ENCODE data around the gene ZCCHC2.

The ZCCHC2 gene

DNA sequence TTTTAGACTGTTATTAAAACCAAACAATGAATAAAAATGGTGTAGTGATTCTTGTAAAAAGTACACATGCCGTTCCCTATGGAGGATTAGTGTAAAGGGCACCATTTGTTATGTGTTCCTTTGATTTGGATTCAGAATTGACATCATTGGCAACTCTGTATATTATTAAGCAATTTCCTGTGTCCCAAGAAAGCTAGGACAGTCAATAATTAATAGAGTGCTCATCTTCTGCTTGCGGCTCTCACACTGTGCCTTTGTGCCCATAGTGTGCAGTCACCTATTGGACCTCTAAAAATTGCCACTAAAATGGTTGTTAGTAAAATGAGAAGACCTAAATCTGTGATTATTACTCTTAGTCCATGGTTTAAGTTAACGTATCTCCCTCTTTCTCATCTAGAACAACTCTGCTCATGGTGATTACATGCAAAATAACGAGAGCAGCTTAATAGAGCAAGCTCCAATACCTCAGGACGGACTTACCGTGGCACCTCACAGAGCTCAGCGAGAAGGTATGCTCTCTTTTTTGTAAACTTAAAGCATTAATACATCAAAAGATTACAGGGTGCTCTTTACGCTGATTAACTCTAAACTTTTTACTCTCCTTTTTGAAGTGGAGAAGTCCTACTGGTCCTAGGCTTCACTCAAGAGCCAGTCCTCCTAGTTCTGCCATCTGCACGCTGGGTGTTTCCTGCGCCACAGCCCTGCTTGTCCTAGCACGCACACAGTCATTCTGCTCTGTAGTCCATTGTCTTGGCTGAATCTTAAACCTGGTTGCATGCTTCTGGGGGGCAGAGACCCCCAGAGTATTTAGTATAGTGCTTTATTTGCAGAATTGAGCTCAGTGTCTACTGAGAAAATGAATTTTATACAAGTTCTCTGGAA lies 16.7 kb downstream of the ZCCHC2 start:
- DNase-seq: no peak

DNA sequence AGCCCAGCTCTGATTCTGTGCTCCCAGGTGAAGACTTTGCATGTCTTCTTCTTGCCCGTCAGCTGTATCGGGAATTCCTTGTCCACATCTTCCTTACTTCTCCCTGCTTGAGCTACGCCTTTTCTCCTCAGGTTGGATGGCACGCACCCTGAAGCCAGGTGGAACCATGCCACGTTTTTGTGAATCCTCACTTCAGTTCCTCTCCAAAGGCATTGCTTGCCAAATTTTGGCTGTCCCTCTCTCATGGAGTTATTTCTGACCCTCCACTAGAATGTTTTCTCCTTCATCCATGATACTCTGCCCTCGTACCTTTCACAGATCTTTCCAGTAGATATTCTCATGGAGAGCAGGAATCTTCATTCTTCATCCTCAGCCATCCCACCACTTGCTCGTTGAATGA lies 20.2 kb downstream of the ZCCHC2 start:
- DNase-seq: no peak

DNA sequence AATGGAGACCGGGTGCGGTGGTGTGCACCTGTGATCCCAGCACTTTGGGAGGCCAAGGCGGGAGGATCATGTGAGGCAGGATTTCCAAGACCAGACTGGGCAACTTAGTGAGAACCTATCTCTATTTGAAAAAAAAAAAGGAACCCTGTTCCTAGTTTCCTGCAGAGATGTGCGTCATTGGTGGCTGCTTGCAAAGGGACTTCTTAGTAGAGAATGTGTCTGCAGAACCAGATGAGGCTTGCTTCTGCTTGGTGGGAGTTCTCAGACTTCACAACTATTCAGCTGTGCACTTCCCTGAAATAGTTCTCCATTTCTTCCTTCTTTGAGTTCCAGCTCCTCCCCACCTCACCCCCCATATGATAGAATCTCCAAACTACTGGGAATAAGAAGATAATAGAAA lies 22.3 kb downstream of the ZCCHC2 start:
- no peak for DNase-seq

DNA sequence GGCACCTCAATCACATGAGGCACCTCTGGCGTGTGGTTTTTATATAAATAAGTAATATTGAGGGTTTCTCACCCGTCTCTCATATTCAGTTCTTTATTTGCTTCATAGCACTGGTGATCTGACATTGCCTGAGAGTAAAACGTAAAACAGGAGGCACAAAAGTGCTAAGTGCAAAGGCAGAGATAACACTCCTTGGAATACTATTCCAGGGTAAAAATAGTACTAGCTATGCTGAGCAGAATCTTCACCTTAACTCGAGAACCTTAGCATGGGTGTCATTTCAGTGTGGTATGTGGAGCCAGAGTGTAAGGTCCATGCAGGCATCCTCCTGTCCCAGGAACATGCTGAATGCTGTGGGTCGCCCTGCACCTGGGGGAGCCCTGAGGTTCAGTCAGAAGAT lies 26.9 kb downstream of the ZCCHC2 start:
- DNase-seq: no peak

DNA sequence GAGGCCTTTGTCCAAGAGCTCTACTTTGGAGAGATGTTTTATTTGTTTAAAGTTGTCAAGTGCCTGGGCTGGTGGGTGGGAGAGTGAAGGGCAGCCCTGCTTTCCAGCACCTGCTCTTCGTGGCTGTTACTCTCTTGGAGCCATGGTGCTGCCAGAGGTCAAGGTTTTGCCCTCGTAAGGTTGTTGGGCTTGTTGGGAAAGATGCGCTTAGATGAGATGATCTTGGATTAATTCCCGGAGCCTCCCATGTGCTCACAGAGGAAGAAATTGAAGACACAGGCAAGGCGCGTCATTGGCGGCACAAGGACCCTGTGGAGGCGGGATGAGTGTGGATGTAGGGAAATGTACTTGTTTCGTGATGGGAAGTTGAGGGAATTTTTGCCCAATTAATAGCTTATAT lies 27.9 kb downstream of the ZCCHC2 start:
- DNase-seq: no peak

DNA sequence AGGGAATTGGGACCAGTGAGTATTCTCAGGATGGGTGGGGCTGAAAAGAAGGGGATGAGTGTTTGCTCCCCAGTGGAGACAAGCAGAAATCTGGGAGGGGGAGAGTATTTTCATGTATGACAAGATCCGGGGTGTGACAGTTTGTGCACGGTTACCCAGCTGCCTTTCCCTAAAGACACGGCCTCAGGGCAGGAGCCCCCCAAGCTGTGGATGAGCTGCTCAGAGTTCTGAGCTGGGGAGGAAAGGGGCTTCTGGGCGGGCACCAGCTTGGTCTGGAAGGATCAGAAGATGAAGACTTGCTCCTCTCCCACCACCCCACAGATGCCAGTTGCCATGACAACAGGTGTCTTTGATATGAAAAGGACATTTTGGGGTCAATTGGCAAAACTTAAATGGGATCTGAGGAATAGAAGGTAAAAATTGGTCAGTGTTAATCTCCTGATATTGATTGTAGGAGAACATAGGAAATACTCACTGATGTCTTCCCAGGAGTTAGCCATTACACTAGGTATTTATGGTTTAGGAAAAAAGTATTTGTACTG lies 29.2 kb downstream of the ZCCHC2 start:
- no peak for DNase-seq

DNA sequence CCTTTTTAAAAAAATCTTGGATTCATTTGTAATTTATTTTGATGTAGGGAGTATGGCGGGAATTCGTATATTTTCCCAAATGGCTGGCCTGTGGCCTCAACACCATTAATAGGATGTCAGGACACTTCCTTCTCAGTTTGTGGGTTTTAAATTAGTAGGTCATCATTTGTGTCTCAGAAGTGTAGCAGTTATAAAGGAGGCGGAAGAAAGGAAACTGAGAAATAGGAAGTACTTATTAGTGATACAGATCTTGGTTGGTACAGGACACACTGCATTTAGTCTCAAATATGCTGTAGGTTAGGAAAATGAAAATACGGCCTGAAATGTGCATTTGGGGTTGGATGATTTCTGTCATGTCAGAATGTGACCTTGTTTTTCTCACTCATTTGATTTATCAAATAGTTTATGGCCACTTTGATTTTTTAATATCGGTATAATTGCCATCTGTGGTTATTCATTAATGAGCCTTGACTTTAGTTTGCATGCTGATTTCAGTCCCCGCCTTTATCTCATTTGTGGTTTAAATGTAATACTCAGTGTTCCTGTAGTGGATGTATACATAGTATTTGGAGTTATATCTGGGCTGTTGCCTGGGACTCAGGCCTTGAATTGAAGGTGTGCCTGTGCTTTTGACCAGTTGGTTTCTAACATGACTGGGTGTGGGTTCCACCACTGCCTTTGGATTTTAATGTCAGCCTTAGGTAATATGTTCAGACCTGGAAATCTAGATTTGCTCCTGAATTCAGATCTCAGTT lies 31.4 kb downstream of the ZCCHC2 start:
- no peak for DNase-seq

DNA sequence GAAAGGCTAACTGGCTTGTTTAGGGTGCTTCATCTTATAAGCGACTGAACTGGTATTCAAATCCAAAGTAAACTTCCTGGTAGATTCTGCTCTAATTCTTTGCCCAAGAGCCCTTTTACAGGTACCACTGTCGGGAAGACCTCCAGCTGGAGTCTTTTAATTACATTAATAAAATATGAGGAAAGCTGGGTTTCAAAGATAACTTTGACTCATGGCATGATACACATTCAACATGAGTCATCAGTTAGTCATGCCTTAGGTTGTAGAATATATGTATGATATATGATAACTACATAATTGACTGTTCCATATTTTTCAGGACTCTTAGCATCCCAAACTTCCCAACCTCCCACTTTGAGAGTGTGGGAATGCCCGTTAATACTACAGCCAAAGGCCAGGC lies 32.3 kb downstream of the ZCCHC2 start:
- DNase-seq: no peak

DNA sequence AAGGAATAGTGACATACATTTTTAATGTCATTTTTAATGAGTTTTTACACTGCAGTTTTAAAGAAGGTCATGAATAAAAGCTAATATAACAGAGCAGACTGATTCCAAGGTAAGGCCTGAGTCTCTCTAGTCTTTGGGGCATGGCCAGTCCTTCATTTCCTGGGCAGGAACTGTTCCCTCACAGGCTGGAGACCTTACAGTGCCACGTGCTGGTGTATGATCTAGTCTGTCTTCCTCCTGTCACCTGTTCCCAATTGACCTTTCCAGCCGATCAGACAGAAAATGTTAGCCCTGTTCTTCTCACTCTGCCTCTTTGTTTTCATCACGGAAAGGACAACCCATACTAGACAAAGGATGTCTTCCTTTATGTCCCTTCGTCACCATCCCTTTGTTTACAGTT lies 33.6 kb downstream of the ZCCHC2 start:
- DNase-seq: no peak

DNA sequence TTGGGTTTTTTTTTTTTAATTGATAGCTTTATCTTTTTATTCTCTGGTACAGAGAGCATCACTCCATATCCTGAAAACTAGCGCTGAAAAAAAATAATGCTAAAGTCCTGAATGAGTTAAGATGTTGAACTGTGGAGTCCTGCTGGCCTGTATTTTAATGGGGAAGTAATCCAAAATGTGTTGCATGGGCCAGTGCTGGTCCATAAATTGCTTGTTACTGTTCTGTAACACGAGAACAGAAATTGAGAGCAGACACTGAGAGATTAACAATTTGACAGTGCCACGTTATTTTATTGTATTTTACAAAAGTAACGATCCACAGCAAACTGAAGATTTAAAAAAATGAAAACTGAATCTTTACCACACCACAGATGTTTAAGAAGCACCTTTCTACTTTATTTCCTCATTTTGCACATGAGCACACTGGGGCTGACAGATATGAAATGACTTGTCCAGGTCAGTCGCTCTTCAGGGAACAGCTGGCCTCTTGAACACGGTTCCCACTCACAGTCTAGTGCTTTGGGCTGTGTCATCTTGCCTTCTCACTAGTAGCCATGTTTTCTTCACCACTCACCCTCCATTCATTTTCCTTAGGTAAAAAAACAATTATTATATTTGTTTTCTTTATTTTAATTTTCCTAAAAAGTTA lies 35.3 kb downstream of the ZCCHC2 start:
- DNase-seq: no peak

DNA sequence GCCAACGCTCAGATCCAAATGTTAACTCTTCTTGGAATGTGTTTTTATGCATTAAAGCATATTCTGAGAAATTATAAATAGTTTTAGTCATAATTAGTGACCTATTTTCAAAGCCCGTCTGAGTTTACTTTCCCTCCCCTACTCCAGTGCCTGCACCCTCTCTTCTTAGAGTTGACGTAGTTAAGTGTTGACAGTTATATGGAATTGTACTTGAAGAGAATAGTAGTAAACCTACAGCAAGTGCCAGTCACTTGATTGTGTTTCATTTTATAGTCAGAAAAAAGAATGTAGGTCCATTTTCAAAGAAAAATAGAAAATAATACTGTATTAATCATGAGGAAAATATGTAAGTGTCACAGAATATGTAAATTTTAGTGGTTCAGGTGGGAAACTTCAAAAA lies 41.2 kb downstream of the ZCCHC2 start:
- DNase-seq: no peak

DNA sequence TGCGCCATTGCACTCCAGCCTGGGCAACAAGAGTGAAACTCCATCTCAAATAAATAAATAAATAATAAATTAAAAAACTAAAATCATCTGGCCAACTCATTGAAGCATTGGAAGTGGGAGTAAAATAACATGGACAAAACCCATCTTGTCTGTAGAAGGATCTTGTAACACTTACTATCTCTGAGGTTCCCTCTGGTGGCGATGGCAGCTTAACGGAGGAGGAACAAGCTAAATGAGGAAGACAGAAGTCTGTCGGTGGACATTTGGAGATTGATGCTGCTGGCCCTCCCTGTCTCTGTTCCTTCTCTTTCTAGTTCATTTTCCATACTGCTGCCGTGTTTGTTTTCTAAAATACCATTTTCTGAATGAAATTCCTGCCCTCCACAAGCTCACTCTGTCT lies 43.4 kb downstream of the ZCCHC2 start:
- DNase-seq: no peak

DNA sequence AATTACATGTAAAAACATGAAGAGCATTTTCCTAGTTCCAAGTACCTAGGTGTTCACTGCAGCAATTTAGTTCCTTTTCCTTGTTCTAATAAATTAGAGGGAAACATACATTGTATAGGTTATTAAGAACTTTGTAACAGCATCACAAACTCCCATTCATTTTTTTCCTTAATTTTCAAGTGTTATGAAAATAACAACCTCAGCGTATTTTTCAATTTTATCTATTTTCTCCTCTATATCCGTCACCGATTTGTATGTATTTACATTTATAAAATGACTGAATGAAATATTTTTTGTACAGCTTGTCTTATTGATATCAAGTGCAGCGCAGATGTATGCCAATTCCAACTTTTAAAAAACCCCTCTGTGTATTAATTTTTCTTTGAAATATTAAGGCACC lies 44.0 kb downstream of the ZCCHC2 start:
- no peak for DNase-seq

DNA sequence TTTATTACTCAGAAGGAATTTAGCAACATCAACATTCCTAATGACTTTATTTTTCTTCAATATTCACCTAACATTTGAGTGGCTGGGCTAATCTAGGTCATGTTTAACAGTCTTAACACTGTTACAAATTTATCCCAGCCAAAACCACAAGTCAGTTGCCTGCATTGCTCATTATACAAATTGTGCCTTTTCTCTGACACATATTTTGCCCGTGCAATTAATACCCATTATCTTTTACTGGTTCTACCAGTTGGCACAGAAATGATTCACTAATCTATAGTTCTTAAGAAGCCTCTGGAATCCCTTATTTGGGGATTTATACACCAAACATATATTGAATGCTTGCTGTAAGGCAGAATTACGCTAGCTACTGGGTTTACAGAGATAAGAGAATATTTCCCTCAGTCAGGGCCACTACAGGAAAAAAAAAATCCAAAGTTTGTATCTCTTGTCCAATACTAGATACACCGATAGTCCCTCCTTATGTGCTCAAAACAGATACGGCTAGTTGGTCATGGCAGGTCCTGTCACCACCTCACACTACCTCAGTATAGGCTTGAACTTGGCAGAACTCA lies 46.3 kb downstream of the ZCCHC2 start:
- no peak for DNase-seq

DNA sequence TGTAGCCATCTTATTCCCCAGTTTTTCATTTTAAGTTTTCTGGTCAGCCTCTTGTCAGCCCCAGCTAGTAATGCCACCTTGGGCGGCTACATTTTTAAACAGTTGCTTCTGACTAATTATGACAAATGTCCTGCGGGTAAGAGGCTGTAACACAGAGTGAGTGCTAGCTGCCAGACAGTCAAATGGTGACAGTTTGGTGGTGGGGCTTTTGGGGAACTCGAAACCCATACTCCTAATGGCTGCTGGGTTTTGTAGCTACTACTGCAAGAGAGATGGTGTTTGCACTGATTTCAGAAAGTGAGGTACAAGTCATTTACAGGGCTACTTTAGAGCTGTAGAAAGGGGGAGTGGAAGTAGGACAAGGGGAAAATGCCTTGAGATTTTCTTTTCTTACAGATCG lies 48.2 kb downstream of the ZCCHC2 start:
- no peak for DNase-seq

DNA sequence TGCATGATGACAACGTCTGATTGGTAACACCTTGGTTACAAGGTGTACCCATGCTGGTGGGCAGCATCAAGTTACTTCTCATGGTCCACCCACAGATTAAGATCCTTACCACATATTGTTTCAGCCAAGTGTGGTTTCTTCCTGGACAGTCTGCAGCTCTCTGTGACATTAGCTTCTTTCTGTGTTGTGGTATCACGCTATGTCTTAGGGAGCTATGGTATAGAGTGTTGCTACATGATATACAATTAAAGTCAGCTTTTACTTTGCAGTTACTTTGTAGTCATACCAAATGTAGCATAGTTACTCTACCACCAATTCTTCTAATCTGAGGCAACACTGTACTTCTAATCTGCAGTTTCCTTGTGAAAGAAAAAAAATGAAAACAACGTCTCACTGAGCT lies 48.8 kb downstream of the ZCCHC2 start:
- DNase-seq: no peak

DNA sequence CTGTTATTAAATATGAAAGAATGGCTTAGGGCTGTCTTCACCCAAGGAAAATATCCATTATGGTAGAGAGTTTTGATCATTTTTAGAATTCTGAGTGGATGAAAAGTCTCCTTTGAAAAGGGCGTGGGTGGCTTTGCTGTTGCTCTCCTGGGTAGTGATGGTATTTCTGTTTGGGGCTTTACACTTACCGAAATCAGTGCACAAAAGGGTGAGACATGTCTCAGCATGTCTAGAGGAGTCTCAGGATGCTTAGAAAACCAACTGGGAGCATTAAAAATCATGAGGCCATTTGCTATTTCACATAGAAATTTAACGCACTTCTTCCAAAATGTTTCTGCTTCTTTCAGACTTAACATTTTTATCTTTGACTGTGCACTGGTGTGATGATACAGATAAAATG lies 49.6 kb downstream of the ZCCHC2 start:
- DNase-seq: no peak

DNA sequence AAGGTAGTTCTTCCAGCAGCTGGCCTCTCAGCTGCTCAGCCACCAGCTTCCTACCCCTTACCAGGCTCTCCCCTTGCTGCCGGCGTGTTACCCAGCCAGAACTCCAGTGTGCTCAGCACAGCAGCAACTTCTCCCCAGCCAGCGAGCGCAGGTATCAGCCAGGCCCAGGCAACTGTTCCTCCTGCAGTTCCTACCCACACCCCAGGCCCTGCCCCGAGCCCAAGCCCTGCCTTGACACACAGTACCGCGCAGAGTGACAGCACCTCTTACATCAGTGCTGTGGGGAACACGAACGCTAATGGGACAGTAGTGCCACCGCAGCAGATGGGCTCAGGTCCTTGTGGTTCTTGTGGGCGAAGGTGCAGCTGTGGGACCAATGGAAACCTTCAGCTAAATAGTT lies 52.0 kb downstream of the ZCCHC2 start:
- DNase-seq: no peak

DNA sequence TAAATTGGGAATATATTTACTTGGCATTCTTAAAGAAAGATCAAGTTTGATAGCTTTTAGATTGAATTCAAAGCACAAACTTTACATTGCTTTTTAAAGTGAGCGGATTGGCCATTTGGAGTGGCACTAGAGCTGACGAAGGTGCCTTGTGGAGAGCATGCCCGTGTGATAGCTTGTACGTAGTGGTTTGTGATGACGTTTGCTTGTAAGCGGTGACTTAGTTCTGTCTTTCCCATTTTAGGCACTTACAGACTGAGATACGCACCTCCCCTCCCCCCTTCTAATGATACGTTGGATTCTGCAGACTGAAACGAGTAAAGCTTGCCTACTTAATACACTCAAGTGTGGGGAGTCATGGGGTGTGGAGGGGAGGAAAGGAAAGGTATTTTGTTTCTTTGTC lies 53.4 kb downstream of the ZCCHC2 start:
- no peak for DNase-seq

DNA sequence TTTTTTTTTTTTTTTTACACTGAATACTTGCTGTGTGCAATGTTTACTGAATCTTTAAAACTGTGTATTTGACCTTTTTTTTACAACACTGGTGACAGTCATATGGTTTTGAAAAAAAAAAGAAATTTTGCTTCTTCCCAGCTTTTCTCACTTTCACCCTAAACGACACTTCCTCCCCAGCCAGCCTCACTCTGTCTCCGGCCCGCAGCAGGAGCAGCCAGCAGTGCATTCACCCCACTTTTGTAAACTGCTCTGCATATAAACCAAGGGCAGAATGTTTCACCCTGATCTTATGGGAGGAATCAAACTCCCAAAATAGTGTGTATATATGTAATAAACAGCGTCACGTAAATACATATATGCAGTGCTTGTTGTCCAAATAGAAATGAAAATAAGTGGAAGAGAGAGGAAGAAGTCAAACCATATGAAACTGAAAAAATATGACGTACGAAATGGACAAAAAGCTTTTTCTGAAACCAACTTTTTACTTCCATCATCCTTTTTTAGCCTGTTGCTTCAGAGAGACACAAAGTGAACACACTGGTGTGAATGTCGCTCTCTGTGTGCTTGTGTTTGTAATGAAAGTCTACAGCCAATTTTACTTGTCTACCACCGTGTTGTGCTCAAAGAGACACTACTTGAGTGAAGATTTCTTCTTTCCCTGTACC lies 54.2 kb downstream of the ZCCHC2 start:
- DNase-seq: no peak

DNA sequence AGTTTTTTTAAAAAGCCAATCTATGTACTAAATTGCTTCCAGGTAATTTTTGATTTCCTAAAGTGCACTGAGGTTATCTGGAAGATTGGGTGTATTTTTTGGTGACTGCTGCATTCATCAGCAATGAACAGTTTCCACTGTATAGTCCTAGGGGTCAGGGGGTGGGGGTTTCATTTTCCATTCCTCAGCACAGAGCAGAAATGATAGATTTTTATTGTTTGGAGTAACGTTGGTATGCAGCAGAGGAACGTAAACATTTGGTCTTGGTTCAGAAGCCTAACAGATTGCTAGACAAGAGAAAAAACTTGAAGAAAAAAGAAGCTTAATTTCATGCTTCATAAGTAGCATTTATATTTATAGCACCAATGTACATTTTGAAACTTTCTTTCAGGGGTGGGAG lies 54.9 kb downstream of the ZCCHC2 start:
- DNase-seq: no peak

DNA sequence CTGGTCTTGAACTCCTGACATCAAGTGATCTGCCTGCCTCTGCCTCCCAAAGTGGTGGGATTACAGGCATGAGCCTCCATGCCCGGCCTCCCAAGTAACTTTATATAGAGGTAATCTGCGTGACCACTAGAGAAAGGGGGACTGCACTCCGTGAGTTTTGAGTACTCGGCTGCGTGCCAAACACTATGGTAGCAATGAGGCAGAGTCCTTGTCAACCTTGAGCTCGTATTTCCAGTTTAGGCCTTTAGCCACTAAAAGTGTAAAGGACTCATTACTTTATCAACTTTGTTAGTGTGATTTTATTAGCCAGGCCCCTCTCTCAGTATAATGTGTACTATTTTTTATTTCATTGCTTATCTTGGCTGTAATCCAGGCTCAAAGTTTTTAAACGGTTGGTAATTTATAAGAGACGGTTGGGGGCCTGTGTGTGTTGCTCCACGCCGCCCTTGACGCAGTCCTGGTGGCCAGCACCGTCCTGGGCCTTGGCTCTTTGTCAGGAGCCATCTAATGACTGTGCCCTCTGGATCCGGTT lies 56.2 kb downstream of the ZCCHC2 start:
- DNase-seq: no peak
